ENCODE data around the gene SP2.

DNA sequence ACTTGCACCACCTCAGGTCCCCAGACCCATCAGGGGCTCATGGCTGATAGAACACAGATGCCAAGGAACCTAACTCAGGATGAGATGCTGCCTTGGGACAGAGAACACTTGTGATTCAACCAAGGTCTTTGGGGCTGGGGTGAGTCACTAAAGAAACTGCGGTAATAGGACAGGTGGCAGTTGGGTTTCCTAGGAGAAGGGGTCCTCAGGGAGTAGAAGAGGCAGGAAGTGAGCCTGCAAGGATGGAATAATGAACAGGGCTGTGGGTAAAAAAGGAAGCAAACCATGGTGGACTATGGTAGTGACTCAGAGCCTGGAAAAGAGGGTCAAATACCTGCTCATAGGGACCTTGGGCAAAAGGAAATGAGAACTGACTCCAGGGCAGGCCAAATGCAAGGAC, 38.8 kb downstream of the SP2 start:
- TF ChIP-seq, protein P1, sequence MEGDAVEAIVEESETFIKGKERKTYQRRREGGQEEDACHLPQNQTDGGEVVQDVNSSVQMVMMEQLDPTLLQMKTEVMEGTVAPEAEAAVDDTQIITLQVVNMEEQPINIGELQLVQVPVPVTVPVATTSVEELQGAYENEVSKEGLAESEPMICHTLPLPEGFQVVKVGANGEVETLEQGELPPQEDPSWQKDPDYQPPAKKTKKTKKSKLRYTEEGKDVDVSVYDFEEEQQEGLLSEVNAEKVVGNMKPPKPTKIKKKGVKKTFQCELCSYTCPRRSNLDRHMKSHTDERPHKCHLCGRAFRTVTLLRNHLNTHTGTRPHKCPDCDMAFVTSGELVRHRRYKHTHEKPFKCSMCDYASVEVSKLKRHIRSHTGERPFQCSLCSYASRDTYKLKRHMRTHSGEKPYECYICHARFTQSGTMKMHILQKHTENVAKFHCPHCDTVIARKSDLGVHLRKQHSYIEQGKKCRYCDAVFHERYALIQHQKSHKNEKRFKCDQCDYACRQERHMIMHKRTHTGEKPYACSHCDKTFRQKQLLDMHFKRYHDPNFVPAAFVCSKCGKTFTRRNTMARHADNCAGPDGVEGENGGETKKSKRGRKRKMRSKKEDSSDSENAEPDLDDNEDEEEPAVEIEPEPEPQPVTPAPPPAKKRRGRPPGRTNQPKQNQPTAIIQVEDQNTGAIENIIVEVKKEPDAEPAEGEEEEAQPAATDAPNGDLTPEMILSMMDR (IDR thresholded peaks at IDR 0.05) = no peak
- TF ChIP-seq POLR2A (IDR thresholded peaks at IDR 0.05) = no peak
